ENCODE results near the gene ISOC2. TPM values are rescaled to one million over a fixed set of nuclear protein-coding genes. Genes with fewer than 3 reads are reported as not detected.
A peak's percentile ranks its signal among the peaks of the same experiment; 100 is the strongest.

Gene ISOC2
- polyA plus RNA-seq, 3 donors = 14.8 to 20.2 (median 14.9) TPM

GRCh38 chr19:55478364-55478763 lies 16.9 kb upstream of the ISOC2 start:
- Mint-ChIP-seq H3K27ac (peak overlapping the region in 1 of 7 donors; percentile 93), H3K4me3 (no peak overlapping the region), H3K27me3 (ENCODE audit: low read depth in 3 of 3) (no peaks in the 10 kb centered on the region), H3K9me3 (peaks cover 0 to 2% (median 0%) of the 10 kb centered on the region in 7 donors), H3K4me1 (peaks cover 35% of the 10 kb centered on the region), H3K36me3 (peaks cover 15 to 19% of the 10 kb centered on the region in 2 donors)
- Histone ChIP-seq H3K27ac (ENCODE audit: low read depth in 1 of 2, low read length in 2 of 2) (no peak overlapping the region), H2AFZ (ENCODE audit: insufficient read depth, low read depth, low read length, poor library complexity, severe bottlenecking) (no peak overlapping the region), H3K9me3 (replicated peaks in 1 of 2; ENCODE audit: control insufficient read depth in 1 of 2, insufficient read depth in 1 of 2, low read length in 2 of 2) (no peaks in the 10 kb centered on the region), H4K20me1 (ENCODE audit: insufficient read depth, low read length) (peaks cover 34% of the 10 kb centered on the region), H3K36me3 (replicated peaks in 1 of 2; ENCODE audit: control insufficient read depth in 1 of 2, insufficient read depth in 2 of 2, low read length in 2 of 2) (peaks cover 13 to 19% of the 10 kb centered on the region in 2 donors), H3K4me1 (ENCODE audit: control insufficient read depth in 1 of 2, insufficient read depth in 2 of 2, low read length in 2 of 2) (peaks cover 16 to 21% of the 10 kb centered on the region in 2 donors), H3K9ac (ENCODE audit: insufficient read depth, low read length, poor library complexity, severe bottlenecking) (no peak overlapping the region), H3K27me3 (ENCODE audit: control insufficient read depth in 2 of 2, insufficient read depth in 2 of 2, low read length in 2 of 2) (no peaks in the 10 kb centered on the region), H3K4me3 (replicated peaks in 1 of 3; ENCODE audit: low read depth in 2 of 3, low read length in 3 of 3) (no peak overlapping the region), H3K4me2 (replicated peaks; ENCODE audit: extremely low read depth, low read length, poor library complexity, severe bottlenecking) (no peak overlapping the region), H3K79me2 (ENCODE audit: insufficient read depth, low read length) (peaks cover 23% of the 10 kb centered on the region)
- DNase-seq = no peak
- 95% methylated on average over 12 of the region's 12 CpGs for WGBS (ENCODE audit: insufficient coverage)
- intact Hi-C loops (cut with micrococcal nuclease) = no loop called here
- TF ChIP-seq CTCF (IDR thresholded peaks at IDR 0.05) = no peak

- Histone ChIP-seq H3K27ac (ENCODE audit: low read depth in 1 of 2, low read length in 2 of 2) (no peak overlapping the region), H3K4me2 (replicated peaks; ENCODE audit: extremely low read depth, low read length, poor library complexity, severe bottlenecking) (peak overlapping the region; percentile 77), H2AFZ (ENCODE audit: insufficient read depth, low read depth, low read length, poor library complexity, severe bottlenecking) (no peak overlapping the region), H4K20me1 (ENCODE audit: insufficient read depth, low read length) (peaks cover 31% of the 10 kb centered on the region), H3K9me3 (replicated peaks in 1 of 2; ENCODE audit: control insufficient read depth in 1 of 2, insufficient read depth in 1 of 2, low read length in 2 of 2) (no peaks in the 10 kb centered on the region), H3K79me2 (ENCODE audit: insufficient read depth, low read length) (peaks cover 23% of the 10 kb centered on the region), H3K9ac (ENCODE audit: insufficient read depth, low read length, poor library complexity, severe bottlenecking) (no peak overlapping the region), H3K4me3 (replicated peaks in 1 of 3; ENCODE audit: low read depth in 2 of 3, low read length in 3 of 3) (peak overlapping the region in 1 of 3 experiments; percentile 95), H3K36me3 (replicated peaks in 1 of 2; ENCODE audit: control insufficient read depth in 1 of 2, insufficient read depth in 2 of 2, low read length in 2 of 2) (peaks cover 10 to 14% of the 10 kb centered on the region in 2 donors), H3K27me3 (ENCODE audit: control insufficient read depth in 2 of 2, insufficient read depth in 2 of 2, low read length in 2 of 2) (no peaks in the 10 kb centered on the region), H3K4me1 (ENCODE audit: control insufficient read depth in 1 of 2, insufficient read depth in 2 of 2, low read length in 2 of 2) (peaks cover 16 to 21% of the 10 kb centered on the region in 2 donors)
- no peaks in the 10 kb centered on the region for H3K27me3 Mint-ChIP-seq (ENCODE audit: low read depth in 3 of 3)
- H3K9me3 Mint-ChIP-seq = peaks cover 0 to 2% (median 0%) of the 10 kb centered on the region in 7 donors
- peaks cover 12 to 17% of the 10 kb centered on the region in 2 donors for H3K36me3 Mint-ChIP-seq
- 95% methylated on average over 13 of the region's 13 CpGs for WGBS (ENCODE audit: insufficient coverage)
- no peak for TF ChIP-seq CTCF (IDR thresholded peaks at IDR 0.05)
- H3K27ac Mint-ChIP-seq = peak overlapping the region in 2 of 7 donors; percentile 5 to 93
- peak overlapping the region in 1 of 2 donors; percentile 85 for H3K4me3 Mint-ChIP-seq
- peaks cover 35% of the 10 kb centered on the region for H3K4me1 Mint-ChIP-seq
- no peak for DNase-seq
- intact Hi-C loops (cut with micrococcal nuclease) = loop anchor here in 1 of 2 donors (2.0 kb wide), 1 partner anchor 15 kb away; no protein-coding TSS in a partner anchor
Observed at GRCh38 chr19:55477905-55478304, 16.5 kb upstream of the ISOC2 start.
